GM18498 (cell line): ENCODE data around the gene DNA2.
A peak's percentile ranks its signal among the peaks of the same experiment; 100 is the strongest.
"Not testable (repeated sequence)": the region's sequence is repeated elsewhere in the genome, so short reads cannot be mapped to it uniquely, and the experiment has no call there.

ENCODE experiments used
- ATAC-seq: cut with Tn5 transposase; IDR thresholded peaks from one replicate; pipeline ENCODE4 v1.9.1; 2021; ENCODE audit warnings: mild to moderate bottlenecking, moderate library complexity; ENCODE audit not compliant: unreplicated experiment

Gene DNA2

DNA sequence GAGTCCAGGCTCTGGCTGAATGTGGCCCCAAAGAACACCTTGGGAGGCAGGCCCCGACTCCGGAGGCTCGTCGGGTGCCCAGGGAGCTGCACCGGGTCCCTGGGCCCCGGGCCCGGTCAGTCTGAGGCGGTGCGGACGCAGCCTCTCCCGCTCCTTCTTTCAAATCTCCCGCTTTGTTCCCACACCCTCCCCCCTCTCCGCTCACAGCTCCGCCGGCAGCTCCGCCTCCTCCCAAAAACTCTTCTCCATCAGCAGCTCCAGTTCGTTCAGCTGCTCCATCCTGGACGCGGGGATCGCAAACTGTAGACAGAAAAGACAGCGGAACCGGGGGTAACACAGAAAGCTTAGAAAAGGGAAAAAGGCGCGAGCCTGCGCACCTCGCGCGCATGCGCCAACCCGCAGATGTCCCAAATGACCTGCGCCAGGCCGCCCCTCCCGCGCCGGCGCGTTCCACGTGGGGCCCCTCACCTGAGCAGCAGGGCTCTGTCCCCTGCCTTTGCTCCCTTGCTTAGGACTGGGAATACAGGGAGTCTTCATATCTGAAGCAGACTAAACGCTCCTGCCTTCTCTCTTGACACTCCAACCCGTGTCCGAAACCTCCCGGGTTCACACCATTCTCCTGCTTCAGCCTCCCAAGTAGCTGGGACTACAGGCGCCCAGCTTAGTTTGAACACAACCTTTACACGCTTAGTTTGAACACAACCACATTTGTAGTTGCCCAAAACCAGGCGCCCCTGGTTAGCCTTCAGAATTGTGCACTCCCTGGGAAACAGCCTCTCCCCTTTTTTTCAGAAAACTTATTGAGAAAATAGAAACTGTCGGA is at the start of gene DNA2:
Gene DNA2, minus strand, starts transcription at position 388 of the 823 bp plus-strand sequence. Its CDS starts 109 bp downstream, at position 279.
- ATAC-seq, result peak; percentile 78

GRCh38 chr10:68518609-68519008 is 46.8 kb upstream of the DNA2 start:
- ATAC-seq, result not testable (repeated sequence)

GRCh38 chr10:68517188-68517587 is 45.4 kb upstream of the DNA2 start:
- ATAC-seq, result no peak

DNA sequence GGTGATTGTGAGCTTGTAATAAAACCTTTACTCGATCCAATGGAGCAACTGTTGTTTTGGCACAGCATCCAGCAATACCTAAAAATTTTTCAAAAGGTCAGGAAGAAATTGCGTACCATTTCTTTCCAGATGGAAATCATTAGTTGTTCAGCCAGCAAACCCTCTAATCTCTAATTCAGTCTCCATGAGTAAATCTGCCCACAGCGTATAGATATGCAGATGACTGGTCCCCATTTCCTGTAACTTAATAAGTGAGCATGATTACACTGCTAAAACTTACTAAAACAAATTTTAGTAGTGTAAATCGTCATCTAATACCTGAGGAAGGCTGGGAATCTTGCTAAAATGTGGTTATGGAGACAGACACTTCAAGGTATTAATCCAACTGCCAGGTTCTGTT is 45.0 kb upstream of the DNA2 start:
- no peak for ATAC-seq

- not testable (repeated sequence) for ATAC-seq
These were observed 44.4 kb upstream of the DNA2 start for GRCh38 chr10:68516216-68516615.

- no peak for ATAC-seq
These were observed 36.3 kb upstream of the DNA2 start for GRCh38 chr10:68508090-68508489.

GRCh38 chr10:68506411-68506810 is 34.6 kb upstream of the DNA2 start:
- no peak for ATAC-seq

- no peak for ATAC-seq
These were observed 31.1 kb upstream of the DNA2 start for GRCh38 chr10:68502846-68503245.

DNA sequence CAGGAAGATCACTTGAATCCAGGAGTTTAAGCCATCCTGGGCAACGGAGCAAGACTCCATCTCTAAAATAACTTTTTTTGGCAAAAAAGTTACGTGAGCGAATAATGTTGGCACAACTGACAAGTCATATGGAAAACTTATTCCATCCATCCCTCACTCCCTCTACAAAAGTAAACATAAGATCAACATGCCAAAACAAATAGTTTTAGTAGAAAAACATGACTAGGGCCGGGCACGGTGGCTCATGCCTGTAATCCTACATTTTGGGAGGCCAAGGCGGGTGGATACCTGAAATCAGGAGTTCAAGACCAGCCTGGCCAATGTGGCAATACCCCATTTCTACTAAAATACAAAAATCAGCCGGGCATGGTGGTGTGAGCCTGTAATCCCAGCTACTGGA is 29.9 kb upstream of the DNA2 start:
- no peak for ATAC-seq

DNA sequence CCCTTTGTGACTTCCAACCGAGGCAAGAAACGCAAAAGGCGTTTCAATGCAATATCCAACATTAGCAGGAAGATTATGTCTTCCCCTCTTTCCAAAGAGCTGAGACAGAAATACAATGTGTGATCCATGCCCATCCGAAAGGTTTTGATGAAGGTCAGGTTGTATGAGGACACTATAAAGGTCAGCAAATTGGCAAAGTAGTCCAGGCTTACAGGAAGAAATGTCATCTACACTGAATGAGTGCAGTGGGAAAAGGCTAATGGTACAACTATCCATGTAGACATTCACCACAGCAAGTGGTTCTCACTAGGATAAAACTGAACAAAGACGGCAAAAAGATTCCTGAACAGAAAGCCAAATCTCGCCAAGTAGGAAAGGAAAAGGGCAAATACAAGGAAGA is 27.8 kb upstream of the DNA2 start:
- no peak for ATAC-seq

DNA sequence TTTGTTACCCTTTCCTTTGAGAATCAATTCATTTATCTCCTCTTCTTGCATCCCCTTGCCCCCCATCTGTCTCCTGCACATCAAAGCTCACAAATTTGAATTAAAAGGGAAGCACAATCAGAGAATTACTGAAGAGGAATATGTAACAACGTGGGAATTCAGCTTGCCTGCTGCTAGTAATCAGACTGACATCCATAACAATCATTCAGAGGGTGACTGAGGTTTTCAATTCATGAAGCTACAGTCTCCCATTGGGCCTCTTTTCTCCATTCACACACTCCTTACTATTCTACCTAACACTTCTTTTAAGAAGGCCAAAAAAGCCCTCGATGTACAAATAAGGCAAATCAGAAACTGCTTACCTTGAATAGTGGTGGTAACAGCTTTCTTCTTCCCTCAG is 24.3 kb upstream of the DNA2 start:
- ATAC-seq, result no peak

GRCh38 chr10:68492118-68492517 is 20.3 kb upstream of the DNA2 start:
- no peak for ATAC-seq

DNA sequence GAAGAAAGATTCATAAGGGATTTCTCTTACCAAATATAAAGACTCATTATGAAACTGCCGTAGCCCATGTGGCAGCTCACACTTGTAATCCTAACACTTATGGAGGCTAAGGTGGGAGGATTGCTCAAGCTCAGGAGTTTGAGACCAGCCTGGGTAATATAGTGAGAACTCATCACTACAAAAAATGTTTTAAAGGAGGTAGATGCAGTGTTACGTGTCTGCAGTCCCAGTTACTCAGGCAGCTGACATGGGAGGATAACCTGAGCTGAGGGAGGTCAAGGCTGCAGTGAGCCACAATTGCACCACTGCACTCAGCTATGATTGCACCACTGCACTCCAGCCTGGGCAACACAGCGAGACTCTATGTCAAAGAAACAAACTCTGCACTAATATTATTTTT is 18.1 kb upstream of the DNA2 start:
- no peak for ATAC-seq

GRCh38 chr10:68474021-68474420 is 2.2 kb upstream of the DNA2 start:
- ATAC-seq, result no peak

GRCh38 chr10:68471063-68471585 is 649 bp downstream of the DNA2 start:
- ATAC-seq, result no peak

- ATAC-seq, result no peak
These were observed 1.5 kb downstream of the DNA2 start for GRCh38 chr10:68470300-68470699.

DNA sequence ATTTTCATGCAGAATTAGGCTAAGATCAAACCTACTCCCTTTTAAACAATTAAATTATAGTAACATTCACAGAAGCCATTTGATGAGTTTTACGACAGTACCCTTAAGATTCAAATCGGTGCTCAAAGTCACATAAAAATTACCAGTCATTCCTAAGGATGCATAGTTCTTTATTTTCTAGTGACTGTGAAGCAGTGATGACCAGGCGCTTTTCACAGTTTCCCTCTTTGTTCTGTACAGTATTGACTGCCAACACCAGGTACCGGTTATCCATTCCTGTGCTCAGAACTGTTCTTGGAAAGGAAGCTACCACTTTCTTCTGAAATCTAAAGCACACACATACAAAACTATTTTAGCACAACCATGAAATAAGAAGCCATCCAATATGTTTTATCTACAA is 1.9 kb downstream of the DNA2 start:
- no peak for ATAC-seq

GRCh38 chr10:68464729-68465128 is 7.0 kb downstream of the DNA2 start:
- ATAC-seq, result not testable (repeated sequence)

- no peak for ATAC-seq
These were observed 8.2 kb downstream of the DNA2 start for GRCh38 chr10:68463365-68464093.

- ATAC-seq, result no peak
These were observed 9.2 kb downstream of the DNA2 start for GRCh38 chr10:68462536-68462935.

DNA sequence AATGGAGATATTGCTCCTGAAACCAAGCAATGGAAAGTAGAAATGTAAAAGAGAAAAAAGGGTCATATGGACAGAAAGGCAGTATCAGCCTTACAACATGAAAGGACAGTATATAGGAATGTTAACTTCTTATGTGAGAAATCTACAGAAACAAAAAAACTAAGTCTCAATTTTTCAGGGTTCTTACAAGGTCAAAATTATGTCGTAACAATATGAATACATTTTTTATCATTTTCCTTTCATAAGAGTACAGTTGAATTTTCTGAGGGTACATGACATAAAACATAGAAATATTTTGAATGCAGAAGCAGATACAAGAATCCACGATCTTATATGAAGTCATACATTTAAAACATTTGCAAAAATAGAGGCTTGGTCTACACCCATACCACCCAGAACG is 10.7 kb downstream of the DNA2 start:
- no peak for ATAC-seq

DNA sequence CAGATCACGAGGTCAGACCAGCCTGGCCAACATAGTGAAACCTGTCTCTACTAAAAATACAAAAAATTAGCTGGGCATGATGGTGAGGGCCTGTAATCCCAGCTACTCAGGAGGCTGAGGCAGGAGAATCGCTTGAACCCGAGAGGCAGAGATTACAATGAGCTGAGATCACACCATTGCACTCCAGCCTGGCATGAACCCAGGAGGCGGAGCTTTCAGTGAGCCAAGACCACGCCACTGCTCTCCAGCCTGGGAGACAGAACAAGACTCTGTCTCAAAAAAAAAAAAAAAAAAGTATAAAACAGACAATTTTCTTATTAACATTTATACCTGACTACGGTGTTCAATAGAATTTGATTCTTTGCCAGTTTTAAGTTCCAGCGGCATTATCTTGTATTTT is 22.1 kb downstream of the DNA2 start:
- not testable (repeated sequence) for ATAC-seq
